ENCODE results near the gene IQGAP2. TPM values are rescaled to one million over a fixed set of nuclear protein-coding genes. Genes with fewer than 3 reads are reported as not detected.

Gene IQGAP2
- total RNA-seq, 1 donor, result 0.36 TPM

- H3K4me2 ChIP-seq (ENCODE audit: insufficient read depth, low read length), result no peak overlapping the region
- H3K4me1 ChIP-seq (ENCODE audit: insufficient read depth, low read length), result no peaks in the 10 kb centered on the region
- H3K27ac ChIP-seq (ENCODE audit: low read depth, low read length), result no peak overlapping the region
- no peaks in the 10 kb centered on the region for H3K9me3 ChIP-seq (ENCODE audit: low read depth, low read length)
- no peak overlapping the region for H3K4me3 ChIP-seq (ENCODE audit: insufficient read depth, low read length)
- H3K27me3 ChIP-seq (ENCODE audit: insufficient read depth, low read length), result no peaks in the 10 kb centered on the region
- no peaks in the 10 kb centered on the region for H4K20me1 ChIP-seq (ENCODE audit: insufficient read depth, low read length)
- DNase-seq (ENCODE audit: insufficient read length, low spot score, missing footprints), result no peak
- H3K36me3 ChIP-seq (ENCODE audit: insufficient read depth, low read length), result no peaks in the 10 kb centered on the region
- H3K79me2 ChIP-seq (ENCODE audit: insufficient read depth, low read length), result no peaks in the 10 kb centered on the region
- no peak overlapping the region for H2AFZ ChIP-seq (ENCODE audit: low read length)
- TF ChIP-seq CTCF (IDR thresholded peaks at IDR 0.05; ENCODE audit: extremely low read depth, low read depth, low read length), result no peak
Observed at GRCh38 chr5:76488969-76489368, 85.9 kb downstream of the IQGAP2 start.

- Histone ChIP-seq H3K36me3 (ENCODE audit: insufficient read depth, low read length) (no peaks in the 10 kb centered on the region), H3K27me3 (ENCODE audit: insufficient read depth, low read length) (no peaks in the 10 kb centered on the region), H2AFZ (ENCODE audit: low read length) (no peak overlapping the region), H3K4me1 (ENCODE audit: insufficient read depth, low read length) (no peaks in the 10 kb centered on the region), H4K20me1 (ENCODE audit: insufficient read depth, low read length) (no peaks in the 10 kb centered on the region), H3K79me2 (ENCODE audit: insufficient read depth, low read length) (no peaks in the 10 kb centered on the region), H3K4me3 (ENCODE audit: insufficient read depth, low read length) (no peak overlapping the region), H3K9me3 (ENCODE audit: low read depth, low read length) (no peaks in the 10 kb centered on the region), H3K27ac (ENCODE audit: low read depth, low read length) (no peak overlapping the region), H3K4me2 (ENCODE audit: insufficient read depth, low read length) (no peak overlapping the region)
- no peak for DNase-seq (ENCODE audit: insufficient read length, low spot score, missing footprints)
- TF ChIP-seq CTCF (IDR thresholded peaks at IDR 0.05; ENCODE audit: extremely low read depth, low read depth, low read length), result no peak
Observed at GRCh38 chr5:76489877-76490688, 87.0 kb downstream of the IQGAP2 start.

- DNase-seq (ENCODE audit: insufficient read length, low spot score, missing footprints), result no peak
- no peak overlapping the region for H3K4me2 ChIP-seq (ENCODE audit: insufficient read depth, low read length)
- H4K20me1 ChIP-seq (ENCODE audit: insufficient read depth, low read length), result no peaks in the 10 kb centered on the region
Observed at GRCh38 chr5:76490960-76491359, 87.9 kb downstream of the IQGAP2 start.

More at GRCh38 chr5:76490960-76491359, 87.9 kb downstream of the IQGAP2 start:
- H3K79me2 ChIP-seq (ENCODE audit: insufficient read depth, low read length), result no peaks in the 10 kb centered on the region
- no peaks in the 10 kb centered on the region for H3K27me3 ChIP-seq (ENCODE audit: insufficient read depth, low read length)
- H2AFZ ChIP-seq (ENCODE audit: low read length), result no peak overlapping the region
- H3K4me3 ChIP-seq (ENCODE audit: insufficient read depth, low read length), result no peak overlapping the region
- no peaks in the 10 kb centered on the region for H3K4me1 ChIP-seq (ENCODE audit: insufficient read depth, low read length)
- H3K9me3 ChIP-seq (ENCODE audit: low read depth, low read length), result no peaks in the 10 kb centered on the region
- no peaks in the 10 kb centered on the region for H3K36me3 ChIP-seq (ENCODE audit: insufficient read depth, low read length)
- no peak for TF ChIP-seq CTCF (IDR thresholded peaks at IDR 0.05; ENCODE audit: extremely low read depth, low read depth, low read length)
- no peak overlapping the region for H3K27ac ChIP-seq (ENCODE audit: low read depth, low read length)

Measured in osteoblast (primary cell).